Lower leg skin (tissue), 3 donors: ENCODE measurements around the gene PLA2G7.

Experiments
- POLR2A ChIP-seq, 2 donors: fragments of 450-650 bp; IDR thresholded peaks; one replicate each; pipeline ENCODE4 v1.6.1; 2016 to 2017; ENCODE audit warnings: antibody characterized with exemption in 2 of 2, mild to moderate bottlenecking in 1 of 2, moderate library complexity in 1 of 2
- TF ChIP-seq, protein P1 (sequence below), 3 donors: fragments of 450-650 bp; IDR thresholded peaks; one replicate each; pipeline ENCODE4 v1.5.1; 2016; ENCODE audit warnings: antibody characterized with exemption in 3 of 3, mild to moderate bottlenecking in 3 of 3, moderate library complexity in 2 of 3

DNA sequence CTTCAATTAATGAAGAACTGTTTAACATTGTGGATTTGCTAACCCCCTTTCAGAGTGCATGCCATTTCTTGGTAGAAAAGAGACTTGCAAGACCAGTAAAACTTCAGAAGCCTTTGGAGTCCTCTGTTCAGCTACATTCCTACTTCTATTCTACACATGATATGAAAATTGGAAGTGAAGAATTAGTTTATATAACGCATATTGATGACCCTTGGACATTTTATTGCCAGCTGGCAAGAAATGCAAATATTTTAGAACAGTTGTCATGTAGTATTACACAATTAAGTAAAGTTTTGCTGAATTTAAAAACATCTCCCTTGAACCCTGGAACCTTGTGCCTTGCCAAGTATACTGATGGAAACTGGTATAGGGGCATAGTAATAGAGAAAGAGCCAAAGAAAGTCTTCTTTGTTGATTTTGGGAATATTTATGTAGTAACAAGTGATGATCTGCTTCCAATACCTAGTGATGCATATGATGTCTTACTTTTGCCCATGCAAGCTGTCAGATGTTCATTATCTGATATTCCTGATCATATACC is 44.2 kb downstream of the PLA2G7 start:
- TF ChIP-seq, protein P1, sequence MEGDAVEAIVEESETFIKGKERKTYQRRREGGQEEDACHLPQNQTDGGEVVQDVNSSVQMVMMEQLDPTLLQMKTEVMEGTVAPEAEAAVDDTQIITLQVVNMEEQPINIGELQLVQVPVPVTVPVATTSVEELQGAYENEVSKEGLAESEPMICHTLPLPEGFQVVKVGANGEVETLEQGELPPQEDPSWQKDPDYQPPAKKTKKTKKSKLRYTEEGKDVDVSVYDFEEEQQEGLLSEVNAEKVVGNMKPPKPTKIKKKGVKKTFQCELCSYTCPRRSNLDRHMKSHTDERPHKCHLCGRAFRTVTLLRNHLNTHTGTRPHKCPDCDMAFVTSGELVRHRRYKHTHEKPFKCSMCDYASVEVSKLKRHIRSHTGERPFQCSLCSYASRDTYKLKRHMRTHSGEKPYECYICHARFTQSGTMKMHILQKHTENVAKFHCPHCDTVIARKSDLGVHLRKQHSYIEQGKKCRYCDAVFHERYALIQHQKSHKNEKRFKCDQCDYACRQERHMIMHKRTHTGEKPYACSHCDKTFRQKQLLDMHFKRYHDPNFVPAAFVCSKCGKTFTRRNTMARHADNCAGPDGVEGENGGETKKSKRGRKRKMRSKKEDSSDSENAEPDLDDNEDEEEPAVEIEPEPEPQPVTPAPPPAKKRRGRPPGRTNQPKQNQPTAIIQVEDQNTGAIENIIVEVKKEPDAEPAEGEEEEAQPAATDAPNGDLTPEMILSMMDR (IDR thresholded peaks at IDR 0.05), result no peak
- no peak for TF ChIP-seq POLR2A (IDR thresholded peaks at IDR 0.05)
